Measurements from ENCODE around the gene EARS2. TPM values are rescaled to one million over a fixed set of nuclear protein-coding genes. Genes with fewer than 3 reads are reported as not detected.
"Not testable (repeated sequence)": the region's sequence is repeated elsewhere in the genome, so short reads cannot be mapped to it uniquely, and the experiment has no call there.

The EARS2 gene
- total and polyA plus RNA-seq, 2 donors from 2014 or later: 21.6 to 30.4 TPM

DNA sequence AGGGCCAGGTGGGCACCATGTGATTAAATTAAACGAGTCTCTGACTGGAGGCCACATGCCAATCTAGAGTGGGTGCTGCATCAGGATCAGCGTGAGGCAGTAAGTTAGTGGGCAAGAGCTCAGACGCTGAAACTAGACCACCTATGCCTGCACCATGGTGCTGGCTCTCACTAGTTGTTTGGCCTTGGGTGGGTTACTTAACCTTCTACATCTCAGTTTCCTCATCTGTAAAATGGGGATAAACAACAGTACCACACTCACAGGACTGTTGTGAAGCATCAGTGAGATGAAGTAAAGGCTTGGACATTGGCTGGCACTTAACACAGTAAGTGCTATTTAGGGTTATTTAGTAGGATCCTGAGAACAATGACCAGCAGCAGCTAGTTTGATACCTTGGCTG, 33.0 kb upstream of the EARS2 start:
- Histone ChIP-seq H3K4me3 (ENCODE audit: low read length in 3 of 3) (no peak overlapping the region), H3K27me3 (ENCODE audit: control insufficient read depth, insufficient read depth, low read length) (no peaks in the 10 kb centered on the region), H3K9ac (ENCODE audit: low read length in 3 of 3) (no peak overlapping the region), H3K36me3 (ENCODE audit: control insufficient read depth in 2 of 3, insufficient read depth in 3 of 3, low read length in 3 of 3) (peaks cover 7 to 48% (median 33%) of the 10 kb centered on the region in 3 donors), H3K4me1 (ENCODE audit: control insufficient read depth in 2 of 3, insufficient read depth in 2 of 3, low read depth in 1 of 3, low read length in 3 of 3) (peaks cover 0 to 2% (median 2%) of the 10 kb centered on the region in 3 donors), H3K9me3 (ENCODE audit: control insufficient read depth in 2 of 3, insufficient read depth in 1 of 3, low read length in 3 of 3) (no peaks in the 10 kb centered on the region), H3K27ac (ENCODE audit: low read depth in 2 of 2, low read length in 2 of 2) (no peak overlapping the region)
- intact Hi-C loops (cut with DNase I): no loop called here
- TF ChIP-seq, protein P1, sequence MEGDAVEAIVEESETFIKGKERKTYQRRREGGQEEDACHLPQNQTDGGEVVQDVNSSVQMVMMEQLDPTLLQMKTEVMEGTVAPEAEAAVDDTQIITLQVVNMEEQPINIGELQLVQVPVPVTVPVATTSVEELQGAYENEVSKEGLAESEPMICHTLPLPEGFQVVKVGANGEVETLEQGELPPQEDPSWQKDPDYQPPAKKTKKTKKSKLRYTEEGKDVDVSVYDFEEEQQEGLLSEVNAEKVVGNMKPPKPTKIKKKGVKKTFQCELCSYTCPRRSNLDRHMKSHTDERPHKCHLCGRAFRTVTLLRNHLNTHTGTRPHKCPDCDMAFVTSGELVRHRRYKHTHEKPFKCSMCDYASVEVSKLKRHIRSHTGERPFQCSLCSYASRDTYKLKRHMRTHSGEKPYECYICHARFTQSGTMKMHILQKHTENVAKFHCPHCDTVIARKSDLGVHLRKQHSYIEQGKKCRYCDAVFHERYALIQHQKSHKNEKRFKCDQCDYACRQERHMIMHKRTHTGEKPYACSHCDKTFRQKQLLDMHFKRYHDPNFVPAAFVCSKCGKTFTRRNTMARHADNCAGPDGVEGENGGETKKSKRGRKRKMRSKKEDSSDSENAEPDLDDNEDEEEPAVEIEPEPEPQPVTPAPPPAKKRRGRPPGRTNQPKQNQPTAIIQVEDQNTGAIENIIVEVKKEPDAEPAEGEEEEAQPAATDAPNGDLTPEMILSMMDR (IDR thresholded peaks at IDR 0.05; ENCODE audit: borderline replicate concordance, extremely low read depth, insufficient read depth): no peak
- FAIRE-seq (no peak), DNase-seq (no peak)

- TF ChIP-seq, protein P1 (IDR thresholded peaks at IDR 0.05; ENCODE audit: borderline replicate concordance, extremely low read depth, insufficient read depth): no peak
- Histone ChIP-seq H3K9ac (ENCODE audit: low read length in 3 of 3) (no peak overlapping the region), H3K27ac (ENCODE audit: low read depth in 2 of 2, low read length in 2 of 2) (no peak overlapping the region), H3K27me3 (ENCODE audit: control insufficient read depth, insufficient read depth, low read length) (no peaks in the 10 kb centered on the region), H3K4me1 (ENCODE audit: control insufficient read depth in 2 of 3, insufficient read depth in 2 of 3, low read depth in 1 of 3, low read length in 3 of 3) (no peaks in the 10 kb centered on the region), H3K4me3 (ENCODE audit: low read length in 3 of 3) (no peak overlapping the region), H3K36me3 (ENCODE audit: control insufficient read depth in 2 of 3, insufficient read depth in 3 of 3, low read length in 3 of 3) (peaks cover 7 to 59% (median 41%) of the 10 kb centered on the region in 3 donors), H3K9me3 (ENCODE audit: control insufficient read depth in 2 of 3, insufficient read depth in 1 of 3, low read length in 3 of 3) (no peaks in the 10 kb centered on the region)
- no peak for DNase-seq
- intact Hi-C loops (cut with DNase I): no loop called here
- FAIRE-seq: no peak
Measured at GRCh38 chr16:23587726-23588125, 30.6 kb upstream of the EARS2 start.

DNA sequence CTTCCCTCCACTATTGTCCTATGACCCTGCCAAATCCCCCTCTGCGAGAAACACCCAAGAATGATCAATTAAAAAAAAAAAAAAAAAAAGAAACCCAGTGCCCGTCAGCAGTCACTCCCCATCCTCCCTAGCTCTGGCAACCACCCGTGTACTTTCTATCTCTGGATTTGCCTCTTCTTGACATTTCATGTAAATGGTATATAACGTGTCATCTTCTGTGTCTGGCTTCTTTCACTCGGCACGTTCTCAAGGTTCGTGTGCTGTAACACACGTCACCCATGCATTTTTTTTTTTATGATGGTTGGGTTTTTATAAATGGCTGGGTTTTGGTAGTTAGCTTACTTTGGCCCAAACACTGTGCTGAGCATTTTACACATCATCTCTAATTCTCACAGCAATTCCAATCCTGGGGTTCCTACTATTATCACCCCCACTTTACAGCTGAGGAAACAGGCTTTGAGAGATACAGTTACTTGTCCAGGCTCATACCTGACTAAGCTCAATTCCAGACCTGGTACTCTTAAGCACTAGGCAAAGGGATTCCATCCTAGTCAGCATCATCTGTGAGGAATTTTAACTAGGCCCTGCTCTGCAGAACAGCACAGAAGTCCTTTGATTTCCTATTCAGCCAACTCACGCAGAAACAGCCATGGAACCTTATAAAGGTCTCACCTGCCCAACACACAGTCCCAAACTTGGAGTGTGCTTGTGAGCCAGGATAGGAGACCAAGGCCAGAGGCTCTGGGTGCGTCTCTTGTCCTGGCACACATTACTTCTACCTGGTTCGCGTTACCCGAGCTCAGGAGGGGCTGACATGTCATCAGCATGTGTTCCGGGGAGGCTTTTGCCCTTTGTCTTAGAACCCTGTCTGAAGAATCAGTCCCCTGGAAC, 27.3 kb upstream of the EARS2 start:
- peaks cover 9 to 54% (median 36%) of the 10 kb centered on the region in 3 donors for H3K36me3 ChIP-seq (ENCODE audit: control insufficient read depth in 2 of 3, insufficient read depth in 3 of 3, low read length in 3 of 3)
- FAIRE-seq (no peak), DNase-seq (no peak)
- intact Hi-C loops (cut with DNase I): no loop called here
- TF ChIP-seq, protein P1 (IDR thresholded peaks at IDR 0.05; ENCODE audit: borderline replicate concordance, extremely low read depth, insufficient read depth): no peak
- H3K4me1 ChIP-seq (ENCODE audit: control insufficient read depth in 2 of 3, insufficient read depth in 2 of 3, low read depth in 1 of 3, low read length in 3 of 3): no peaks in the 10 kb centered on the region
- no peak overlapping the region for H3K9ac ChIP-seq (ENCODE audit: low read length in 3 of 3)
- H3K27me3 ChIP-seq (ENCODE audit: control insufficient read depth, insufficient read depth, low read length): no peaks in the 10 kb centered on the region
- H3K9me3 ChIP-seq (ENCODE audit: control insufficient read depth in 2 of 3, insufficient read depth in 1 of 3, low read length in 3 of 3): no peaks in the 10 kb centered on the region
- H3K27ac ChIP-seq (ENCODE audit: low read depth in 2 of 2, low read length in 2 of 2): no peak overlapping the region
- no peak overlapping the region for H3K4me3 ChIP-seq (ENCODE audit: low read length in 3 of 3)

- intact Hi-C loops (cut with DNase I); H3K4me3 ChIP-seq (ENCODE audit: low read length in 3 of 3); H3K27me3 ChIP-seq (ENCODE audit: control insufficient read depth, insufficient read depth, low read length); H3K27ac ChIP-seq (ENCODE audit: low read depth in 2 of 2, low read length in 2 of 2); FAIRE-seq; H3K9me3 ChIP-seq (ENCODE audit: control insufficient read depth in 2 of 3, insufficient read depth in 1 of 3, low read length in 3 of 3); H3K9ac ChIP-seq (ENCODE audit: low read length in 3 of 3); DNase-seq; H3K4me1 ChIP-seq (ENCODE audit: control insufficient read depth in 2 of 3, insufficient read depth in 2 of 3, low read depth in 1 of 3, low read length in 3 of 3): not testable (repeated sequence)
- H3K36me3 ChIP-seq (ENCODE audit: control insufficient read depth in 2 of 3, insufficient read depth in 3 of 3, low read length in 3 of 3): peaks cover 13 to 58% (median 36%) of the 10 kb centered on the region in 3 donors
Measured at GRCh38 chr16:23583271-23583670, 26.1 kb upstream of the EARS2 start.
